Esophagus muscularis mucosa (tissue), 4 donors: ENCODE measurements around the gene RERE. TPM values are rescaled to one million over a fixed set of nuclear protein-coding genes. Genes with fewer than 3 reads are reported as not detected.
"Not testable (repeated sequence)": the region's sequence is repeated elsewhere in the genome, so short reads cannot be mapped to it uniquely, and the experiment has no call there.

Source experiments
- DNase-seq: peaks from one replicate; pipeline ENCODE4 v3.0.0-alpha.2; 2017; ENCODE audit errors: extremely low spot score
- H3K27ac ChIP-seq, 4 donors: fragments of 200-600 bp; sonication (generic); replicated peaks in 1 of 4; 1 replicate in 3 of 4; 2 replicates in 1 of 4; pipeline ENCODE4 v1.5.1; 2016 to 2019; ENCODE audit warnings: mild to moderate bottlenecking in 1 of 4
- H3K27me3 ChIP-seq, 4 donors: fragments of 200-600 bp; sonication (generic); one replicate each; pipeline versions ENCODE4 v1.5.1 to v1.6.0; 2016 to 2019
- H3K36me3 ChIP-seq, 4 donors: fragments of 200-600 bp; sonication (generic); one replicate each; pipeline ENCODE4 v1.5.1; 2016 to 2019
- H3K4me1 ChIP-seq, 4 donors: fragments of 200-600 bp; sonication (generic); one replicate each; pipeline ENCODE4 v1.5.1; 2016 to 2019
- H3K4me3 ChIP-seq, 4 donors: fragments of 200-600 bp; sonication (generic); 1 replicate in 2 of 4; 2 replicates in 2 of 4; pipeline ENCODE4 v1.5.1; 2016 to 2019; ENCODE audit warnings: mild to moderate bottlenecking in 4 of 4, moderate library complexity in 1 of 4
- H3K9me3 ChIP-seq, 4 donors: fragments of 200-600 bp; sonication (generic); 1 replicate in 3 of 4; 2 replicates in 1 of 4; pipeline ENCODE4 v1.5.1; 2016 to 2019
- CTCF ChIP-seq, 3 experiments: fragments of 200-600 bp in 2 of 3; fragments of 450-650 bp in 1 of 3; sonication (generic) in 2 of 3; IDR thresholded peaks; one replicate each; pipeline ENCODE4 v1.5.1; 2017 to 2019; ENCODE audit warnings: antibody characterized with exemption in 3 of 3, mild to moderate bottlenecking in 2 of 3, moderate library complexity in 1 of 3
- EP300 ChIP-seq: sonication (generic); formaldehyde crosslinking; IDR thresholded peaks from one replicate; pipeline ENCODE4 v1.6.1; 2017; ENCODE audit warnings: antibody characterized with exemption
- POLR2A ChIP-seq: fragments of 450-650 bp; IDR thresholded peaks from one replicate; pipeline ENCODE4 v1.6.1; 2017; ENCODE audit warnings: antibody characterized with exemption, moderate library complexity, mild to moderate bottlenecking, low read depth
- POLR2AphosphoS5 ChIP-seq, 2 donors: sonication (generic); formaldehyde crosslinking; IDR thresholded peaks; one replicate each; pipeline ENCODE4 v1.6.1; 2017; ENCODE audit warnings: antibody characterized with exemption in 2 of 2
- WGBS: methylation state at CpG from one replicate; pipeline ENCODE4 v1.1.5; 2018; 5-methylcytosine and 5-hydroxymethylcytosine counted together
- intact Hi-C: fragments of 100-400 bp; cut with DNase I; formaldehyde crosslinking; loops from one replicate; pipeline ENCODE4 v1.15.1; 2023
- total RNA-seq, 4 donors: library from RNA; depleted of rRNA; stranded (reverse); fragments of >200 nt; gene quantifications; one replicate each; pipeline versions ENCODE4 v1.1.0 to v1.2.1, GENCODE V29; 2016

The RERE gene
- total RNA-seq, 4 donors from 2014 or later, result 133 to 212 (median 168) TPM

DNA sequence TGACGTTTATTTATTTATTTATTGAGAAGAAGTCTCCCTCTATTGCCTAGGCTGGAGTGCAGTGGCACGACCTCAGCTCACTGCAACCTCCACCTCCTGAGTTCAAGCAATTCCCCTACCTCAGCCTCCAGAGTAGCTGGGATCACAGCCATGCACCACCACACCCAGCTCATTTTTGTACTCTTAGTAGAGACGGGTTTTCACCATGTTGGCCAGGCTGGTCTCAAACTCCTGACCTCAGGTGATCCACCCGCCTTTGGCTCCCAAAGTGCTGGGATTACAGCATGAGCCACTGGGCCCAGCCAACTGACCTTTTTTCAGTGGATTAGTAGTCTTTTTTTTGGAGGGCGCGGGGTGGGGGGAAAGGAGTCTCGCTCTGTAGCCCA lies 90.6 kb downstream of the RERE start:
- not testable (repeated sequence) for H3K27me3 ChIP-seq, H3K9me3 ChIP-seq, DNase-seq, H3K4me3 ChIP-seq, H3K36me3 ChIP-seq
- 59% methylated on average over 7 of the region's 7 CpGs for WGBS
- Histone ChIP-seq H3K4me1 (peaks cover 4 to 56% (median 45%) of the 10 kb centered on the region in 4 donors), H3K27ac (peak overlapping the region in 1 of 4 donors; percentile 38)
- TF ChIP-seq CTCF (IDR thresholded peaks at IDR 0.05) (peak in 1 of 3 experiments; percentile 4), POLR2AphosphoS5 (IDR thresholded peaks at IDR 0.05) (peak in 1 of 2 donors; percentile 4)
- intact Hi-C loops, result loop anchor here (5.0 kb wide), 1 partner anchor 164 kb away; no protein-coding TSS in a partner anchor

GRCh38 chr1:8723010-8723409 lies 94.4 kb downstream of the RERE start:
- WGBS, result 36% methylated on average over 2 of the region's 2 CpGs
- Histone ChIP-seq H3K4me3 (no peak overlapping the region), H3K36me3 (no peaks in the 10 kb centered on the region), H3K27ac (peak overlapping the region in 2 of 4 donors; percentile 13 to 40), H3K4me1 (peaks cover 8 to 82% (median 57%) of the 10 kb centered on the region in 4 donors), H3K27me3 (no peaks in the 10 kb centered on the region), H3K9me3 (no peaks in the 10 kb centered on the region)
- DNase-seq, result no peak
- intact Hi-C loops, result no loop called here
- TF ChIP-seq EP300 (no peak), POLR2AphosphoS5 (IDR thresholded peaks at IDR 0.05) (no peak), CTCF (IDR thresholded peaks at IDR 0.05) (no peak), POLR2A (no peak)

GRCh38 chr1:8722366-8722765 lies 95.1 kb downstream of the RERE start:
- H3K36me3 ChIP-seq, result no peaks in the 10 kb centered on the region
- no peaks in the 10 kb centered on the region for H3K27me3 ChIP-seq
- H3K27ac ChIP-seq, result no peak overlapping the region
- intact Hi-C loops, result no loop called here
- H3K4me3 ChIP-seq, result no peak overlapping the region
- peaks cover 4 to 82% (median 56%) of the 10 kb centered on the region in 4 donors for H3K4me1 ChIP-seq
- WGBS, result 88% methylated on average over 3 of the region's 3 CpGs
- DNase-seq, result no peak
- TF ChIP-seq CTCF (IDR thresholded peaks at IDR 0.05) (no peak), POLR2A (no peak), POLR2AphosphoS5 (IDR thresholded peaks at IDR 0.05) (no peak), EP300 (no peak)
- no peaks in the 10 kb centered on the region for H3K9me3 ChIP-seq

- TF ChIP-seq CTCF (IDR thresholded peaks at IDR 0.05), result no peak
- no peak for TF ChIP-seq EP300
- no peak for TF ChIP-seq POLR2AphosphoS5 (IDR thresholded peaks at IDR 0.05)
- TF ChIP-seq POLR2A, result no peak
- Histone ChIP-seq H3K36me3 (no peaks in the 10 kb centered on the region), H3K9me3 (no peaks in the 10 kb centered on the region), H3K4me1 (peaks cover 4 to 82% (median 53%) of the 10 kb centered on the region in 4 donors), H3K4me3 (no peak overlapping the region), H3K27ac (no peak overlapping the region), H3K27me3 (no peaks in the 10 kb centered on the region)
- intact Hi-C loops, result no loop called here
- 84% methylated on average over 4 of the region's 4 CpGs for WGBS
- DNase-seq, result no peak
Observed at GRCh38 chr1:8721679-8722324, 95.6 kb downstream of the RERE start.

- no peaks in the 10 kb centered on the region for H3K36me3 ChIP-seq
- TF ChIP-seq CTCF (IDR thresholded peaks at IDR 0.05), result no peak
- TF ChIP-seq POLR2AphosphoS5 (IDR thresholded peaks at IDR 0.05), result no peak
- TF ChIP-seq POLR2A, result no peak
- TF ChIP-seq EP300, result no peak
- H3K27me3 ChIP-seq, result no peaks in the 10 kb centered on the region
- intact Hi-C loops, result no loop called here
- DNase-seq, result no peak
- 98% methylated on average over 8 of the region's 8 CpGs for WGBS
- H3K27ac ChIP-seq, result no peak overlapping the region
- H3K4me3 ChIP-seq, result no peak overlapping the region
- peaks cover 4 to 82% (median 51%) of the 10 kb centered on the region in 4 donors for H3K4me1 ChIP-seq
- H3K9me3 ChIP-seq, result no peaks in the 10 kb centered on the region
Observed at GRCh38 chr1:8720347-8720746, 97.1 kb downstream of the RERE start.
